DMS 273 (cell line): ENCODE data around the gene SLC35E3.
"Not testable (repeated sequence)": the region's sequence is repeated elsewhere in the genome, so short reads cannot be mapped to it uniquely, and the experiment has no call there.

ENCODE experiments used
- DNase-seq: peaks from one replicate; lab custom pipeline; 2025; ENCODE audit not compliant: unreplicated experiment; lab: John Stamatoyannopoulos, UW

SLC35E3 gene

DNA sequence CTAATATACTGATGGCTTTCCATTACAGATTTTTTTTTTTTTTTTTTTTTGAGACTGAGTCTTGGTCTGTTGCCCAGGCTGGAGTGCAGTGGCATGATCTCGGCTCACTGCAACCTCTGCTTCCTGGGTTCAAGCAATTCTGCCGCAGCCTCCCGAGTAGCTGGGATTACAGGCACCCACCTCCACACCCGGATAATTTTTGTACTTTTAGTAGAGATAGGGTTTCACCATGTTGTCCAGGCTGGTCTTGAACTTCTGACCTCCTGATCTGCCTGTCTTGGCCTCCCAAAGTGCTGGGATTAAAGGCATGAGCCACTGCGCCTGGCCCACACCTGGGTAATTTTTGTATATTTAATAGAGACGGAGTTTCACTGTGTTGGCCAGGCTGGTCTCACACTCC, 65.6 kb downstream of the SLC35E3 start:
- not testable (repeated sequence) for DNase-seq

GRCh38 chr12:68812553-68813241, 66.7 kb downstream of the SLC35E3 start:
- no peak for DNase-seq

DNA sequence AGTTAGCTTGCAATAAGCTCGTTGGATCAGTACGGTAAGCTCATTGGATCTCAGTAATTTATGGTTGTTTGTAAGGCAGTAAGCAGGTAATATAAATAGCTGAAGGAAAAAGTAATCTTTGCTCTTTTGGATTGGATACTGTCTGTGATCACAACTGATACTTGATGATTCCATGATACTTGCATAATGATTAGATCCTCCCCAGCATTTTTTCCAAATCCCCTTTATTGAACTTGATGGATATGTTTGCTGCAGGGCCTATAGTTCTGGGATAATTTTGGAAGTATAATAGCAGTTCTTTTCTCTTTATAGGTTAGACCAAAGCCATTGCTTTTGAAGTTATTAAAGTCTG, 67.2 kb downstream of the SLC35E3 start:
- DNase-seq = no peak

DNA sequence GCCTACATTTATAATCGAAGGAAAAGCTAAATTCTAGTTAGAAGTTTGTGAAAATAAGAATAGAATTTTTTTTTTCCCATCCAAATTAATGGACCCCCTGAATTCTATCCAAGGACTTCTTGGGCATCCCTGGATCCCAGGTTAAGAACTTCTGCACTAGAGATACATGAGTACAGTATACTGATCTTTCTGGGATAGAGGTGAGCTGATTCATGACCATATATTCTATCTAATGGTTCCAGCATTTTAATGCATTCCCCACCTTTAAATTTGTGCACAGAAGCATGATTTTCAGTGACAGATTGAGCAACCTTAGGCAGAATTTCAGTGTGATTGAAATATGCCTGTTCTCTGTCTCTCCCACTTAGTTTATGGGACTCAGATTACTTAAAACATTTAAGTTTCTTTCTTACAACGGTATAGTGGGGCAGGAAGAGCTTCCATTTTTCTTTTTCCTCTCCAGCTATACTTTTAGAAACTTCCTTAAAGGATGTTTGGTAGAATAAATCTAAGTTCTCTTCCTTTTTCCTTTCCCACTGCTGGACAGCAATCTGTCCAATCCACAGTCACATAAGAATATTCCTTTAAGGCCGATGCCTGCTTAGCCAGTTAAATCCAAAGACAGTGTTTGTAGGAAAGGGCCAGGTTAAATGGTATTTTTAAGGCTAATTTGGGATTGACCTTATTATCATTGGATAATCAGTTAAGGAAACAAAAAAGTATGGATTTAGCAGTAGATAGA, 68.7 kb downstream of the SLC35E3 start:
- no peak for DNase-seq

GRCh38 chr12:68815232-68815927, 69.4 kb downstream of the SLC35E3 start:
- DNase-seq = no peak

GRCh38 chr12:68815928-68816800, 70.2 kb downstream of the SLC35E3 start:
- DNase-seq = no peak

DNA sequence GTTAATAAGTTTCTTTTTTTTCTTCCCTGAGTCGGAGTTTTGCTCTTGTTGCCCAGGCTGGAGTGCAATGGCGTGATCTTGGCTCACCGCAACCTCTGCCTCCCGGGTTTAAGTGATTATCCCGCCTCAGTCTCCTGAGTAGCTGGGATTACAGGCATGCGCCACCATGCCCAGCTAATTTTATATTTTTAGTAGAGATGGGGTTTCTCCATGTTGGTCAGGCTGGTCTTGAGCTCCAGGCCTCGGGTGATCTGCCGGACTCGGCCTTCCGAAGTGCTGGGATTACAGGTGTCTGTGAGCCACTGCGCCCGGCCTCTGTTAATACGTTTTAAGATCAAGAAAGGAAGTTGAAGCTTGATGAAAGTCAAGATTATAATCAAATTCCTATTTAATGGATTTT, 73.5 kb downstream of the SLC35E3 start:
- DNase-seq = not testable (repeated sequence)

DNA sequence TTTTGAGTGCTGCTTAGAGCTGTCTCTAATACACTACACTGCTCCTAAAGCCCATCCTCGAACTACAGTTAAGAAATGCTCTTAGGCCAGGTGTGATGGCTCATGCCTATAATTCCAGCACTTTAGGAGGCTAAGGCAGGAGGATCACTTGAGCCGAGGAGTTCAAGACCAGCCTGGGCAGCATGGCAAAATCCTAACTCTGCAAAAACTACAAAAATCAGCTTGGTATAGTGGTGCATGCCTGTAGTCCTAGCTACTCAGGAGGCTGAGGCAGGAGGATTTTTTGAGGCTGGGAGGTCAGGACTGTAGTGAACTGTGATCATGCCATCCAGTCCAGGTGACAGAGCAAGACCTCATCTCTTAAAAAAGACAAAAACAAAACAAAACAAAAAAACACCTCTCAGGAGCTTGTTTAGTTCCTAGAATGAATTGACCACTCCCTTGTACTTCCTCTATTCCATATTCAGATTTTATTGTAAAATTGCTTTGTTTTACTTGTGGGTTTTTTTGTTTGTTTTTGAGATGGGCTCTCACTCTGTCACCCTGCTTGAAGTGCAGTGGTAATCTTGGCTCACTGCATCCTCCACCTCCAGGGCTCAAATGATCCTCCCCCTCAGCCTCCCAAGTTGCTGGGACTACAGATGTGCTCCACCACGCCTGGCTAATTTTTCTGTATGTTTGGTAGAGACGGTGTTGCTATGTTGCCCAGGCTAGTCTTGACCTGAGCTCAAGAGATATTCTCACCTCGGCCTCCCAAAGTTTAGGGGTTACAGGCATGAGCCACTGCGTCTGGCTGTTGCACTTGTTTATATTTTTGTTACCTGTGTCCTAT, 75.6 kb downstream of the SLC35E3 start:
- DNase-seq = no peak

GRCh38 chr12:68823696-68824095, 77.7 kb downstream of the SLC35E3 start:
- DNase-seq = no peak

DNA sequence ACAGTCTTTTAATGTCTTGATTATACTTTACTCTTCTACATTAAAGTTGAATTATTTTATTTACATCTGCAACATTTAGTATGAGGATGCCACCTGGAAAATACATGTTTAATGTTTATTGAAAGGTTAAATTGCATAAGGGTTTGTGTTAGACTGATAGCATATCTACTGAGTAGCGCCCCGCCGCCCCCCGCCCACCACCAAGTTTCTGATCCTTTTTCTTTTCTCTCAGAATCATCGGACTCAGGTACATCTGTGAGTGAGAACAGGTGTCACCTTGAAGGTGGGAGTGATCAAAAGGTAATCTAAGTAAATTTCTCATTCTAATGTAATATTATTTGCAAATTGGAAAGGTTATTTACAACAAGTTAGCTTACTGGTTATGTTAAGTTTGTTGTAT, 78.2 kb downstream of the SLC35E3 start:
- no peak for DNase-seq

- no peak for DNase-seq
These were observed 78.7 kb downstream of the SLC35E3 start for GRCh38 chr12:68824597-68825250.

DNA sequence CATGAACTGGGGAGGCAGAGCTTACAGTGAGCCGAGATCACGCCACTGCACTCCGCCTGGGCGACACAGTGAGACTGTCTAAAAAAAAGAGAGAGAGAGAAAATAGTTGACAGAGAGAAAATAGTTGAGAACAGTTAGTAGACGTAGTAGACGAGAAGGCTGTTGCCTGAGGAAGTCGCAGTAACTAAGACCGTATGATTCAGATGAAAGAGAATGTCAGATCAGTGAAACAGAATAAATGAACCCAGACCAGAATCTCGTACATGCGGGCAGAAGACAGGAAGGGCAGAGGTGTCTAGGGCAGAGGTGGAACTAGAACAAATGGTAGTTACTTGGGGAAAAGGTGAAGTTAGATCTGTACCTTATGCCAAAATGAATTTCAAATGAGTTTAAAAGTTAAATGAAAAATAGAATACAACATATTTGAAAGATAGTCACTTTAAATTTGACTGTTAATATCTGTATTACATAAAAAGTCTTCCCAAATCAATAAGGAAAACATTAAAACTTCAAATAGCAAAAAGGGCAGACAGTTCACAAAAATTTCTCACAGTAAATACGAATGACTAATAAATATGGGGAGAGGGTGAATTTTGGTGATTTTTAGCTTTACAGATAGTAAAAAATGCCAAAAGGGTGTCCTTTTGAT, 79.7 kb downstream of the SLC35E3 start:
- no peak for DNase-seq

GRCh38 chr12:68827895-68828671, 82.1 kb downstream of the SLC35E3 start:
- no peak for DNase-seq

DNA sequence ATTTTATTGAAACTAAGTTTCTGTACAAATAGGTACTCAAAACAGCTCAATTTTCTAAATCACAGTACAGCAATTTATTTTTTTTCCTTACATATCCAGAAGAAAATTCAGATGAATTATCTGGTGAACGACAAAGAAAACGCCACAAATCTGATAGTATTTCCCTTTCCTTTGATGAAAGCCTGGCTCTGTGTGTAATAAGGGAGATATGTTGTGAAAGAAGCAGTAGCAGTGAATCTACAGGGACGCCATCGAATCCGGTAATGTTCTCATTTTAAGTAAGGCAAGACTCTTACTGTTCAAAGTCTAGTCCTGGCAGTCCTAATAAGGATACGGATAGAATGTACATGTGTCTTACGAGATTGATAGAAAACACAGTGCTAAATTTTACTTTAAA, 82.7 kb downstream of the SLC35E3 start:
- no peak for DNase-seq
